ENCODE results near the gene CYB5RL.

CYB5RL gene

DNA sequence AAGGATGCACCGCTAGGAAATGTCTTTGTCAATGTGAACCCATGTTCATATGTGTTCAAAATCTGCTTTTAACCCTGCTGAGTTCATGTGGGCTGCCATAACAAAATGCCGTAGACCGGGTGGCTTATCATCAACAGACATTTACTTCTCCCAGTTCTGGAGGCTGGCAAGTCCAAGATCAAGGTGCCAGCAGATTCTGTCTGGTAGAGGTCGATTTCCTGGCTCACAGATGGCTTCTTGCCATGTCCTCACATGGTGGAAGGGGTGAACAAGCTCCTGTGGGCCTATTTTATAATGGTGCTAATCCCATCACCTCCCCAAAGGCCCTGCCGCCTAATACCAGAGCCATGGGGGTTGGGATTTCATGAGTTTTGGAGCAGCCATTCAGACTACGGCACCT is 42.4 kb downstream of the CYB5RL start:
- DNase-seq = no peak

DNA sequence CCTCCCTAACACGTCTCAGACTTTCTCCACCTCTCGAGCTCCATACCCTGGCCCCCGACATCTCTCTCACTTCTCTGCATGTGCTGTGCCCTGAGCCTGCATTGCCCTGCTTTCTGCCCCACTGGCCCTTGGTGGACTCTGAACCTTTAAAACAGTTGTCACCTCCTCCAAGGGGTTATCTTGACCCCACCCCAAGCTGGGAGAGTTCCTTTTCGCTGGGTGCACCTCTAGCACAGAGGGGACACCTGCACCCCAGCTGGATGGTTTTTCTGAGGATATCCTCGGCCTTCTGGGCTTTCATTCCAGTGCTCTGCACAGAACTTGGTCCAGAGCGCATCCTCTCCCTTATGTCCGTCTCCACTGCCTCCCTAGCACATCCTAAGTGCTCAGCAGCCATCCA is 42.8 kb downstream of the CYB5RL start:
- no peak for DNase-seq

DNA sequence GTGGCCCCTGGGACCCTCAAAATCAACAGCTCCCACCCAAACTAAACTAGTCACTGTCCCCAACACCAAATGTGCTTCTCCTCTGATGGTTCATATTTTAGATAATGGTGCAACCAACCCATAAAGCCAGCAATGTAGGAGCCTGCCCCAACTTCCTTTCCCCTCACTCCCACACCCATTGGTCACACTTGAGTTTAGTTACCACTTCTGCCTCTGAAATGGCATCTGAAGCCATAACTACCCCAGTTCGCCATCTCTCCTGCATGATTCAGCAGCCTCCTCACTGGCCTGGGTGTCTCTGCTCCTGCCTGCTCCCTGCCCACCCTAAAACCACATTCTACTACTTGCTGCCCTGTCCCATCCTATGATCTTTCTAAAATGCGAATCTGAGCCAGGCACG is 43.6 kb downstream of the CYB5RL start:
- DNase-seq = no peak

DNA sequence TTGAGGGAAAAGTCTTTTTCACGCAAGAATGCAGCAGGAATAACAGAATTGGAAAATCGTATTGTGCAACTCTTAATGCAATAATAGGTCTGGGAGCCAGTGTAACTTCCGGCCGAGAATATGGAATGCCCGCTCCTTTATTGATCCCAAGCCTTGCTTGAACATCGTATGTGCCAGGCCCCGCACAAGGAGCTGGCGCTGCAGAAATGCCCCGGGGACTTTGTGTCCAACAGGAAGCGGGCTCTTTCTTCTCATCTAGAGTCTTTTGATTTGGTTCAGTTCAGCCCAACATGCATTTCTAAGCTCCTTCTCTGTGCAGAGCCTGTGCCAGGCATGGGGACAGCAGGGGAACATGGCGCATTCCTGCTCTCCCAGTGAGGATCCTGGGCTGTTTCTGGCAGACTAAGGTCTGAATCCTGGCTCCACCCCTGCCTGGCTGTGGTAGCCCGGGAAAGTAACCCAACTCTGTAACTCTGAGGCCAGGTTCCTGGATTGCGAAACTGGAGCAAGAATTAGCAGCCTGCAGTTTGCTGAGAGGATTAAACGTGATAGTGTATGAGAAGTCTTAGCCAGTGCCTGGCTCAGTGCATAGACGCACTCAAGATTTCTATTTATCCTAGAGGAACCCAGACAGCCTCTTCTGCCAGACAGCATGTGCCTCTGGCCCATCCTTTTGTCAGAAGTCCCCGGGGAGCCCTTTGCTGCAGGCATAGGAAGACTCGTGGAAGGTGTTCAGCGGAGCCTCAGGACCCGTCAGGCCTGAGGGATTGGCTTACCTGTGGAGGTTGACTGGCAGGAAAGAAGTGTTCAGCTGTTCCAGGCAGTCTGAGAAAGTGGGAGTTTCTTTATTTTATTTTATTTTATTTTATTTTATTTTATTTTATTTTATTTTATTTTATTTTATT is 46.0 kb downstream of the CYB5RL start:
- DNase-seq = no peak

DNA sequence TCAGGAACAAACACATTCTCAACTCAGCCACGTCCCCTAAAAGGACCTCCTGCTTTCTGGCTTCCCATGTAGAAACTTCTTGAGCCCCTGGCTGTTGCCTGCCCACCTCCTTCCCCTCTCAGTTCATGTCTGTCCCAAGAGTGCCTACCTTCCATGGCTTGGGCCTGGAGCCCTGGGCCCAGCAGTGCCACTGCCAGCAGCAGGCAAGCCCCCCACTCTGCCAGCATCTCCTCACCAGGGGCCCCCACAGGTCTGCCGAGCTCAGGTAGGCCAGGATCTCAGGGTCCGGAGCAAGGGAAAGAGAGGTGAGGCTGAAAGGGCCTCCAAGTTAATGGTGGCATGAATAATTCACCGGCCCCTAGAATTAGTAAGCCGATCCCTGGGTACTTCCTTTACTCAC is 47.1 kb downstream of the CYB5RL start, which contains the start of gene CDCP2:
Gene CDCP2, minus strand, starts transcription at position 305 of the 400 bp plus-strand sequence. Its CDS starts 78 bp downstream, at position 227.
- DNase-seq = no peak

DNA sequence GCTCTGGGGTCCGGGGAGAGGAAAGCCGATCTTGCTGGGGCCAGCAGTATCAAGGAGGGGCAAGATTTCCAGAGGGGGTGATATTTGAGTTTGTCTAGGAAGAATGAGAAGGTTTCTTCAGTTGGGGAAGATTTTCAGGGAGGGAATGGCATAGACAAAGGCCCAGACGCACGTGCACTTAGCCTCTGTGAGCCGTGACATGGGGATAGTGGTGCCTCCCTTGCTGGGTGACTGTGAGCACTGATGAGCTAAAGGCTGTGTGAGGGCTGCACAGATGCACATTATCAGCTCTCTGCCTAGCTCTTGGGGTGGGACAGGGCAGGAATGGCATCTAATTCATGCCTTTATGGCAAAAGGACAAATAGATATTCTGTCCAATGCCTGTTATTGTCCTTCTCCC is 48.8 kb downstream of the CYB5RL start:
- no peak for DNase-seq

Measured in stimulated activated CD4-positive, alpha-beta T cell treated with anti-CD3 and anti-CD28 coated beads, Interleukin-15, amount 100 ng/mL, for 24 hours (primary cell).